Hematopoietic multipotent progenitor cell treated with erythropoietin and hydrocortisone succinate and interleukin-3 and kit ligand, for 17 days (in vitro differentiated cells): ENCODE measurements around the gene IGF1R.

Source experiments
- DNase-seq: peaks from one replicate; pipeline ENCODE4 v3.0.0-alpha.2; 2015; ENCODE audit warnings: low spot score

The IGF1R gene

DNA sequence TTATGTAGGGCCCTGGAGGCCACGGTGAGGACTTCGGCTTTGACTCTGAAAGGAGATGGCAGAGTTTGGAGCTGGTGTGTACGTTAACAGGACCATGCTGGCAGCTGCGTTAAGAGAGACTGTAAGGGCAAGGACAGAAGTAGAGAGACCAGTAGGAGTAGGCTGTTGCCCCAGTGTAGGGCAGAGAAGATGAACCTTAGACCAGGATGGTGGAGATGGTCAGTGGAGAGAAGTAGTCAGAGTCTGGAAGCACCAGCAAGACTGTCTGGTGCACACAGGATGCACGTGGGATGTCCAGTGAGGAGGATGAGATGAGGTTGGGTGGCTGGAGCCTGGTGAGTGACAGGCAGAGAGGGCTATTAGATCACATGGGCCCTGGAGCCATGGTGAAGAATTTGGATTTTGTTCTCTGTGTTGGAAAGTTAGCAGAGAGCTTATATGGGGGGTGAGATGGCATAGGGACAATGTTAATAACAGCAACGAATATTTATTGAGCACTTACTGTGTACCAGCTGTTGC lies 150.1 kb downstream of the IGF1R start:
- no peak for DNase-seq

DNA sequence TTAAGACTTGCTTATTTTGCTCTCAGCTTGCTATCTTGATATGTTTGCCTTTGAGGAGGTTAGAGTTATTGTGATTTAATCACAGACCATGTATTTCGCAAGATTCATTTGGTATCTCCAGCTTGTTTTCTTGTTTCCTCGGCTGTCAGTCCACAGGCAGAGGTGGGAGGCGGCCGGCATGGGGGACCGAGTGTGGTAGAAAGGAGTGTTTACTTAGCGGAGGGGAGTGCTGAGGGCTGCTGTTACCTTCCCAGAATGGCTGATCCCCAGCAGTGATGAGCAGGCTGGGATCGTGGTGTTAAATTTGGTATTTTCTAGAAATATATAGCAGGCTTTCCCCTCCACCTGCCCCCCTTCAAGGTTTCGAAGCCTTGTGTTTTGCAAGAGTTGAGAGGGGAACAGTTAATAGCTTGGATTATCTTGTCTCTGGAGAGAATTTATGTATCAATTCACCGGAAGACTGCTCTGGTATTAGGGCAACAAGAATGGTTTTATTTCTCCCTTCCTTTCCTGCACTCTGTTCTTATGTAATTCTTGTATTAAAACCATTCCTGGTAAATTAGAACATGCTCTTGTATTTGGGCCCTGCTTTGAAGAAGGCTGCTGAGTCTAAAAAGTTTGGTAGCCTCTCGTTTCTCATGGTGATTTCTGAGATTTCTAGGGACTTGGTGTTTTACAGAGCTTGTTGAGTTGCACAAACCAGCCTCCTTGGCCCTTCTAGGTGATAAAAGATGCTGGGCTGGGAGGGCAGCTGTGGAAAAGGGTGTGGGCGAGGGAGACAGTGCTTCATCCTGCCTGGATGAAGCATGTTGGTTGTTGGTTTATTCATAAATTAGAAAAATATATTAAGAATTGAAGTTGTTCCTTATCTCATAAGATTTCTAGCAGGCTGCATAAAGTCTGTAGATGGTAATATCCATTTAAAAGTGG lies 151.4 kb downstream of the IGF1R start:
- peak; percentile 10 for DNase-seq

DNA sequence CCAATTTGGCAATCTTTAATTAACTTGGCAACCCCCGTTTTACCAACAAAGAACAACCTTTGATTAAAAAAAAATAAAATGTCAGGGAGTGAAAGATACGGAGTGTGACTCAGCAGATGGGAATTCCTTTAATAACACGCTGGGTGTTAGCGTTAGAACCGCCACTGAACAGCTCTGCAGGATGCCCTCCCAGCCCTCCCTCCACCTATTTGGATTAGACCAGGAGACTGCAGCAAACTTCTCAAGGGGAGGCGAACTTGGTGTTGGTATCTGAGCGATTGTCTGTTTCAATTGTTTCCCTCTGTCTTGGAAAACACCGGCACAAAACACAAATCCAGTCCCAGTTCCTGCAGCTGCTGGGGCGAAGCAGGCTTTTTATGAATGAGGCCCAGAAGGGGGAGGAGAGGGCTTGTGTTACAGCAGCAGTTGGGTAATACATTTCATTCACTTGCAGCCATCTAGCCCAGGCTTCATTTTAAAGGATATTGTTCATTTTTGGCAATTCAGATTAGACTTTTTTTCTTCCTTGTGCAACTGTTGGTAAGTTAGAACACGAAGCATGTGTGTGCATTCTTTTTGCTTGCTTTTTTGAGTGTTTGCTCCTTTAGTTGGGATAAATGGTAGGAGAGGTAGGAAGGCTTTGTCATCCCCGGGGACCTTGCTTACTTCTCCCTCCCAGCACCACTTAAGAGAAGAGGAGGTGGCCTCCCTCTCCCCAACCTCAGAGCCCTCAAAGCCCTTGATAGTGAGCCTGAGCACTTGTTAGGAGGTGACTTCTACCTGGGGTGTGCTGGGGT lies 152.3 kb downstream of the IGF1R start:
- peak; percentile 40 for DNase-seq

DNA sequence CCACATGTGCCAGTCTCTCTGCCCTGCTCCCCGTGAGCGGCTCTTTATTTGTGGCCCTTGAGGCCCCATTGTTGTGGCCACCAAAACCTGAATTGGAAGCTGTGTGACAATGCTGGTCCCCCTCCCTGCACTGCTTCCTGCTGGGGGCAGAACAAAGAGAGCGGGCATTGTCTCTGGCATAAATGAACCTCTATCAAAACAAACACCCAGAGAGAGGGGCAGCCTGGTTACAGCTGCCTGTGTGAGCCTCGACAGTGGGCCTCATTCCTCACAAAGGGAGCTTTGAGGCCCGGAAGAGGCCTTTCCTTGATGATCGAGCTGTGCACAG lies 152.9 kb downstream of the IGF1R start:
- DNase-seq = no peak

DNA sequence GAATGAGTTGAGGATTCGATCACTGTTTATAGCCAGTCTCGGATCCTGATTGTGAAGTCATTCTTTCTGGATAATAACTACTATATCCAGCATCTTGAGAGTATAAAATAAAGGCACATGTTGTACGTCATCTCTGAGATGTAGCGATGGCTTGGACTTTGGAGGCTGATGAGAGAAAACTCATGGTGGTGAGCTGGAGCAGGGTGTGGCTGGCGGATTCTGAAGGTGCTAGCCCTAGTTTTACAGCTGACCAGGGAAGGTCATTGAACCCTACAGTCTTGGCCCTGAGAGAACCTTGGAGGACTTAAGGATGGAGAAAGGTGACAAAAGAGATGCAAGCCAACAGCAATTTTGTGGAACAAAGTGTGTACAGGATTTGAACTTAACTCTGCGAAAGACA lies 153.8 kb downstream of the IGF1R start:
- DNase-seq = no peak

DNA sequence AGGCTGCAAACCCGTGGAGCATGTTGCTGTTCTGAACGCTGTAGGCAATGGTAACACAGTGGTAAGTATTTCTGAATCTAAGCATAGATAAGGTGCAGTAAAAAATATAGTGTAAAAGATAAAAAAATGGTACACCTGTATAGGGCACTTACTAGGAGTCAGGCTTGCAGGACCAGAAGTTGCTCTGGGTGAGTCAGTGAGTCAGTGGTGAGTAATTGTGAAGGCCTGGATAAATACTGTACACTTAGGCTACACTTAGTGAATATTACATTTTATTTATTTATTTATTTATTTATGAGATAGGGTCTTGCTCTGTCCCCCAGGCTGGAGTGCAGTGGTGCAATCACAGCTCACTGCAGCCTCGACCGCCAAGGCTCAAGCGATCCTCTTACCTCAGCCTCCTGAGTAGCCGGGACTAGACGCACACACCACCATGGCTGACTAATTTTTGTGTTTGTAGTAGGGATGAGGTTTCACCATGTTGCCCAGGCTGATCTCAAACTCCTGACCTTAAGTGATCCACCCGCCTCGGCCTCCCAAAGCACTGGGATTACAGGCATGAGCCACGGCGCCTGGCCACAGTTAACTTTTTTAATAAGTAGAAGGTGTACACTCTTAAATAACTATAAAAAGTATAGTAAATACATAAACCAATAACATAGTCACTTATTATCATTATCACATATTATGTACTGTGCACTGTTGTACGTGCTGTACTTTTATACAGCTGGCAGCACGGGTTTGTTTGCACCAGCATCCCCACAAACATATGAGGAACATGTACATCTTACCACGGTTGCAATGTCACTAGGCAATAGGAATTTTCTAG lies 155.1 kb downstream of the IGF1R start:
- DNase-seq = no peak

DNA sequence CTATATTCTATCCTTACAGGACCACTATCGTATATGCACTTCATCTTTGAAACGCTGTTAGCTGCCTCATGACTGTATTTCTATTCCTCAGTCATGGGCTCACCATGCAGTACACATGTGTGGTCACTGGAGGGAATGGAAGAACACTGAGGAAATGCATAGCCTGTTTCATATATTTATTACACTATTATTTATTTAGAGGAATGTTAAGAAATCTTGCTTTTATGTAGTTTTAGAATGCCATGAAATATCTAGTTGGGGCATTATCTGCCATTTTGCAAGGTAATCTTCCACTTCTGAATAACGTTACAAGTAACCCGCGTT lies 155.7 kb downstream of the IGF1R start:
- no peak for DNase-seq

DNA sequence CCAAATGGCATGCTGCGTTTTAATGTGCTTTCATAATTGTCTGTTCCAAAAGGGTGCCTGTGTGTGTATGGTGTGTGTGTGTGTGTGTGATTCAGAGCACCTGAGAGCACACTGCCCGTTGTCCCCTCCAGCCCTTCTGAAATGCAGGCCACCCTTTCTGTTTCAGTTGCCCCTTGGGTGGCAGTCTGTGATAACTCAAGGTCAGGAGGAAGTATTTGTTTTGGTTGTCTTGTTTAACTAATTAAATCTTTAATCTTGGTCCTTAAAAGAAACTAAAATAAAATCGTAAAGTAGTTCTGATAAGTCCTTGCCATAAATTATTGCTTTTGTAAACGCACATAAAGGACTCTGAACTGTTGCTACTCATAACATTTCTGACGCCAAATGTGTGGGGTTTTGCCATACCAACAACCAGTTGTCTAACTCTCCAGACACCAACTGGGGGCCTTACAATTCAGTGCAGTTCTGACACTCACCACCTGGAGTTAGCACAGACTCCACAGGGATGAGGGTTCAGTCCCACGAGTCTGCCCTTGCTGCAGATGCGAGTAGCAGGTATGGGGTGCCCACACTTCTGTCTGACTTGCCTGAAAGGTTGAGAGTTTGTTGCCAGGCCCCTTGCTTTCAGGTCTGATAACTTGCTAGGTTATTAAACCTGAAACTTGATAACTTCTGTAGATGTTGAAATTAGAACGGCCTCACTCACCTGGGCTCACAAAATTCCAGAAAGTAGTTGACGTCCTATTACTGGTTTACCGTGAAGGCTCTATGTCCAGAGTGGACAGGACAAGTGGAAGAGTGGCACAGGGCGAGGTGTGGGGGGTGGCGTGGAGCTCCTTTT lies 157.3 kb downstream of the IGF1R start:
- no peak for DNase-seq

DNA sequence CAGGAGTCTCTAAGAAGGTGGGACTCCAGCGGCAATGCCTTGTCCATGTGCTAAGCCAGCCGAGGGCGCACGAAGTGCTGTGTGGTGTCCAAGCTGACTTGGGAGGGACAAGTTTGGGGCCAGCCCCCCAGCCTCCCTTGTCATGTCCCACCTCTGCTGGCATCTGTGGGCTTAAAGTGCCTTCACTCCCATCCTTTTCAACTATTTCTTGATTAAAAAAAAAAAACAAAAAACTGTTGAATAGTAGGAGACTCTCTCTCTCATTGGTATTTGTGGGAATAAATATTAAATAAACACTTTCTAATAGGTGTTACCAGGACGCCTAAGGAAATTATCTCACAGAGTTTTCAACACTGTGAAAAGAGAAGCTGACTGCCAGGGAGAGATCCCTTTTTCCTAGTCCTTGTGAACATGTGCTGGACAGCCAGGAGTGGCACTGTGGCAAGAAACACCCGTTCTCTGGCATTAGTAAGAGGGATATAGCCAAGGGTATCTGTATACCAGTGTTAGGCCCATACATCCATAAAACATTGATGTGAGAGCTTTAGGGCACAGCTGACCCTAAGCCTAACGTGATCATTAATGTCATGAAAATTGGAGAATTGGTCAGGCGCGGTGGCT lies 158.0 kb downstream of the IGF1R start:
- no peak for DNase-seq

DNA sequence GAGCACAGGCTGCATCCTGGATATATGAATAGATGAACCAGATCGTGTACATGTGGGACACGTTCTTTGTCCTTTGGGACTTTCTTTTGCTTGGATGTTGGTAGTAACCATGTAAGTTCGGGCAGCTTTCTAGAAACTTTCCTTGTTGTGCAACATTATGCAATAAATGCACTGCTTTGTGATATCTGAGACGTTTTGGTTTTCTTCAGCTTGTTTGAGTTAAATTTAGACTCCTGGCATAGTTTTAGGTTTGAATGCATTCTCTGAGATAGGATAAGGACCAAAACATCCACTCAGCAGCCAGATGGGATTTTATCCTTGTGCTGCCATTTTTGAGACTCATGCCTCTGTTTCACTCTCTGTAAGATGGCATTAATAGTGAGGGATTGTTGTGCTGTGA lies 158.9 kb downstream of the IGF1R start:
- DNase-seq = no peak

DNA sequence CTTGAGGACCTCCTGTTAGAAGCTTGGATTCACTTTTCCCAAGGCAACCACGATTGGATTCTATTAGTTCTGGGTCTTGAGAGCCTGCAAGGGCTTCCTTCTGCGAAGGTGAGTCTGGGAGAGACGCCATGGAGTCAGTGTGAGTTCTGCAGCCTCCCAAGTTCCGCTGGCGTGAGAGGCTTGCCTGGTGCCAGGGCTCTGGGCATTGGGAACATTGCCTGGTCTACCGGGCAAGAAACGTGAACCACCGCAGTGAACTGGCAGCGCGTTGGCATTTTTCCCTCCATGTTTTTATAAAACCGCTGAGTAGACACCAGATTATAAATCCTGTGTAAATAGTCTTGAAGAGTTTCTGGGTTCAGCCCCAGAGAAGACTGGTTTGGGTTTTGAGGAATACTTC lies 160.9 kb downstream of the IGF1R start:
- DNase-seq = no peak

DNA sequence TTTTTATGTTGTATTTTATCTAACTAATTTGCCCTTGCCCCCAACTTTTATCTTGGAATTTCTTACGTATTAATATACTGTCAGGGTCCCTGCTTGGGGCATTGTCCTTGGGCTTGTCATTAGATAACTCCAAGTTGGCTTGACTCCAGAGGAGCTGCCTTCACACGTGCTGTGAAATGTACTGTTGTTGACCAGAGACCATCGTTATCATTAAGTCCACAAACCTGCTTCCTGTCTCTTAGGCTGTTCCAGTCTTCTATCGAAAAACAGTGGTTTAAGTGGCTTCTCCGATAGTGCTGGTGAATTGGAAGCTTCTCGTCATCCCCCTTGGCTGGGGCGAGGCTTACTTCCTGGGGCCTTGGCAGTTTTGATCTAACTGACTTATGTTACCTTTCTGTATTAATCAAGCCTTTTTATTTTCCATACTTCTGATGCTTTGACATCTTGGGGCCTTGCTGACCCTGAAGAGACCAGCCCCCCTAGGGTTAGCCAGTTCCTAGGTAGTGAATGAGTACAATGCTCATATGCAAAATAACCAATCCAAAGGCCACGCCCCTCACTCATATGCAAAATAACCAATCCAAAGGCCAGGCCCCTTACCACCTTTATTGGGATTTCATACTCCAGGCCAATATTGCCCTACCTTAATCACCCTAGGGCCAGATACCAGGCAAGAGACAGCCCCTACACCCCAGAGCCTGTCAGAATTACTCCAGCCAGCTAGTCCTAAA lies 164.5 kb downstream of the IGF1R start:
- DNase-seq = peak; percentile 24

DNA sequence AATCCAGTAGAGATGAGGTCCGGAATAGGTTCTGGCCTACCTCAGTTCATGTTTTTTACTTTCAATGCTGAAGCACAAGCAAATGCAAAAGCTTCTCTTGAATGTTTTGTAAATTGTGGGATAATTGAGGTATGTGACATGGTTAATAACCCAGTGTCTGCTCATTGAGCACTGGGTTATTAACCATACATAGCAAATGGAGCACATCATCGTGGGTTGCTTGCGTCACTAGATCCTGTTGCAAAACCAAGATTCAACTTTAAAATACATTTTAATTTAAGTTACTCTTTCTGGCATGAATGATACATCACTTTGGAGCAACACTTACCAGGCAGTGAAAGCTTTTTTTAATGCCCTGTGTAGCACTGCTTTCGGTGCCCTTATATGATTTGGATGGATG lies 165.6 kb downstream of the IGF1R start:
- DNase-seq = no peak

DNA sequence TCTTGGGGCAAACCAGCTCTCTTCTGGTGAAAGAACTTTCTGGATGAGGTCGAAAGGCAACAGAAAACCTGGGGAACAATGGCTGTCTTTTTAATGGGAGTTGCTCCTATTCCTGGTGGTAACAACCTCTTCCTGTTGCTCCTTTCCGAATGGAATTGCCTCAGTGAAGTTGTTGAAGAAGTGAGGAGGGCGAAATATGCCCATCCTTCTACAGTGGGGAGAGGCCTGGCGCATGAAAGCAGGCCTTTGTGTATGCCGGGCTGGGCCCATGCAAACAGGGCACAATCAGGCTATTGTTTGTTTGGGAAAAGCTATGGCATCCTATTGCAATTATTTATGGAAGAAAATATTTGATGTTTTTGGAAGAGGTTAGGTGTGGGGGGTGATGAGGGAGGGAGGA lies 166.9 kb downstream of the IGF1R start:
- no peak for DNase-seq

DNA sequence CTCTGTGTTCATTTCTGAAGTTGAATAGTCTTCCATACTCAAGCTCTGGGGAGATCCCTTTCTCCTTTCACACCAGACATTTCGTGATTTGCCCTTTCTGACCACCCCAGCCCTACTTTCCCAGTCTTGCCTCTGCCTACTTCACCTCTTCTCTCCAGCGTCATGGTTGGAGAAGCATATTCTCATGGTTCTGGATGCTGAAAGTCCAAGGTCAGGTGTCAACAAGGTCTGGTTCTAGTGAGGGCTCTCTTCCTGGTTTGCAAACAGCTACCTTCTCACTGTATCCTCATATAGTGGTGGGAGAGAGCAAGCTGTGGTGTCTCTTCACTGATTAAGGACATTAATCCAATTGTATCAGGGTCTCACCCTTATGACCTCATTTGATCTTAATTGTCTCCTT lies 169.4 kb downstream of the IGF1R start:
- DNase-seq = no peak

DNA sequence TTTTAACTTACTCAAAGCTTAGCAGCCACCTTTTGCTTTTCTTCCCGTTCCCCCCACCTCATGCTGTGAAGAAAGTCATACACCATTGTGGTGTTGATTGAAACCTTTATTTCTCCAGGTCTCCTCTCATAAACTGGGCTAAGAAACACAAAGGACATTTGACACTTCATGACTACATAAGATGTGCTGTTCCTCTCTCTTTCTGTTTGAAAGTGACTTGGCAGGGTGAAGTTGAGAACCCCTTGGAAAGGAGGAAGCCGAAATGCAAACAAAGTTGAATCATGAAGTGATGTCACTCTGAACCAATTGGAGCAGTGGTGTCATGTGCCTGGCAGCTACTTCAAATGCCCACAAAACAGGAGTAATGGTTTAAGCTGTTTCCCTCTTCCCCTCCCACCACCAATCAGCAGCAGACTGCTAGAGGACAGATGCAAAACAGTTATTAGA lies 174.7 kb downstream of the IGF1R start:
- no peak for DNase-seq

DNA sequence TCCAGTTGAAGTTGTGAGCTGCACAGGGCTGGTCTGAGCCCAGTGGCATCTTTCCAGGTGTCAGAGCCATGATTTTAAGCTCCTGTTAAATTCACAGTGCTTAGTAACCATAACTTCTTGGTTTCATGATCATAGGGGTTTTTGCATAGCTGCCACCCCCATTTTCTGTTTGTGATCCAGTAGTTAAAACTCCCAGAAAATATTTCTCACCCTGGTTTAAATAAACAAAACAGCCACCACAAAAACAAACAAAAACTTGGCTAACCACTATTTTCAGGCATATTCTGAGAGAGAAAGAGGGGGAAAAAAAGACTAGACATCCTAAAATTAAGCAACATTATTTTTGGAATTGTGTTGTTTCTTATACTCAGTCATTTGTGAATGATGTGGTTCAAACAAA lies 175.3 kb downstream of the IGF1R start:
- no peak for DNase-seq

DNA sequence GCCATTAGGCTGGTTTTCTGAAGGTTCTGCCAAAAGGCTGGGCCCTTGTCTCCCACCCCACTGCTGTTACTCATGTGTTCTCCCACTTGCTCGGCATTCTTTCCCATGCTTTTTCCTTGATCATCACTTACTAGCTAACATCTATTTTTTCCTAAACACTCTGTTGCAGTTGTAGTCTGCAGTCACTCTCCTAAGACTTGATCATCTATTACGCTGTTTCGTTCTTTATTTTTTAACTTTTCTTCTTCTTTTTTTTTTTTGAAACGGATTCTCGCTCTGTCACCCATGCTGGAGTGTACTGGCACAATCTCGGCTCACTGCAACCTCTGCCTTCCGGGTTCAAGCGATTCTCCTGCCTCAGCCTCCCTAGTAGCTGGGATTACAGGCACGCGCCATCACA lies 176.3 kb downstream of the IGF1R start:
- no peak for DNase-seq

DNA sequence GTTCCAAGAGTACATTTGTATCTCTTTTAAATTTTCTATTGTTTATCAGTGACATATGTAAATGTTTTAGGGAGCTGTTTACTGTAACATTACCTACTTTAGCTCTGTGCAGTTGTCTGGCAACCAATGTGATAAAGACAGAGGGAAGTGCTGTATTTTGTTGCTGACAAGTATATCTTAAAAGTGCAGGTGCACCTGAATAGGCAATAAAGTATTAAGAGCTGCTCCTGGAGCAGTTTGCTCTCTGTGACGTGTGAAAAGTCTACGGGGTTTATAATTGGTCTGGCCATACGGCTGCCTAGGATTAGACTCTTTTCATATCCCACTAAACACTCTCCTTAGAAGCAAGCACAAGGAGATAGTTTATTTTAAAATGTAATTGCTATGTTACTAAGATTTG lies 178.3 kb downstream of the IGF1R start:
- DNase-seq = no peak

DNA sequence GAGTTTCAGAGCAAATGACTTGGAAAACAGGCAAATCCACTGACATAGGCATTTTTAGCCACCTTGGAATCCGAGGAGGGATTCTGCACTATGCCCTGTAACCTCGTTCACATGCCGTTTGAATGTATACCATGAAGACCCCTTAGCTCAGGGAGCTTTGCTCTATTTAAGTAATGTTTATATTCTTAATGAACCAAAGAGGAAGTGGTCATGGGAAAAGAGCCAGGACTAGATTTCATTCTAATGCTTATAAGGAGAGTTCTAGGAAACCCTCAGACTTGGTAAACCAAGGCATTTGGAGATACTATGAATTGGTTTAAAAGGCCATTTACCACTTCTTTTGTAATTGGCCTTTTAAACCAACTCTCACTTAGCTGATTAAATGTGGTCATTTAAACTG lies 178.9 kb downstream of the IGF1R start:
- no peak for DNase-seq
